A172 (cell line): ENCODE measurements around the gene GRAMD1A. TPM values are rescaled to one million over a fixed set of nuclear protein-coding genes. Genes with fewer than 3 reads are reported as not detected.
"Not testable (repeated sequence)": the region's sequence is repeated elsewhere in the genome, so short reads cannot be mapped to it uniquely, and the experiment has no call there.

Experiments used
- DNase-seq: peaks from one replicate; pipeline ENCODE4 v3.0.0-alpha.2; 2015; ENCODE audit warnings: low spot score
- total RNA-seq: library from RNA; depleted of rRNA; stranded (reverse); fragments of >200 nt; shearing (Covaris generic); gene quantifications from 2 replicates; pipeline ENCODE4 v1.2.3, GENCODE V29; 2014

The GRAMD1A gene
- total RNA-seq, 1 experiment from 2014 or later = 26.9 TPM

GRCh38 chr19:35037716-35038622 is 37.8 kb downstream of the GRAMD1A start:
- DNase-seq = no peak

DNA sequence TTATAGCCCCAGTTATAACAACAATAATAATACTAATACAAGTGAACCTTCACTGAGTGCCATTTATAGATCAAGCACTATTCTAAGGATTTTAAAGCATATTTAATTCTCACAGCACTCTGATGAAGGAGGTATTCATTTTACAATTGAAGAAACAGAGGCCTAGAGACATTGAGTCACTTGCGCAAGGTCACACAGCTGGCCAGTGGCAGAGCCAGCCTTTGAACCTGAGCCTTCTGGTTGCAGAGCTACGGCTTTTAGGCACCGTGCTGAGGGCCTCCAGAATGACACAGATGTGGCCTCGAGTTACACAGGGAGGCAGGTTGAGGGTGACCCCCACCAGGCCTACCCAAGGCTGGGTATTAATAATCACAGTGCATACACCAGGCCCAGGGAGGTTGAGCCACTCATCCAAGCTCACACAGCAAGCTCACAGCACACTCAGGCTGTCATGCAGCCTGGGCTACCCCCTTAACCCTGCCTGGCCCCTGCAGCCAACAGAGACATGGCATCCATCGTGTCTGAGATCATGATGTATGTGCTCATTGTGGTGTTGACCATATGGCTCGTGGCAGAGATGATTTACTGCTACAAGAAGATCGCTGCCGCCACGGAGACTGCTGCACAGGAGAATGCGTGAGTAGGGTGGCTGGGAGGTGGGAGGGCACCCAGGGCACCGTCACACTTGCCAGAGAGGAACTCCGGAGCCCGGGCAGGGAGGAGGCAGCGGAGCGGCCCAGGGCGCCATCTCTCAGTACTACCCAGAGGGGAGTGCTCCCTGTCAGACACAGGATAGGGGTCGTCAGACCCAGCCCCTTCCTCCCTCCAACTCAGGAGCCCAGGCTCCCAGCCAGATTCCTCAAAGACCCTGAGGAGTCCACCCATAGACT is 38.7 kb downstream of the GRAMD1A start:
- peak; percentile 22 for DNase-seq

- DNase-seq = no peak
Measured at GRCh38 chr19:35039881-35040825, 40.0 kb downstream of the GRAMD1A start.

- DNase-seq = no peak
Measured at GRCh38 chr19:35040826-35041547, 40.9 kb downstream of the GRAMD1A start.

- DNase-seq = no peak
Measured at GRCh38 chr19:35041548-35042055, 41.5 kb downstream of the GRAMD1A start, which contains the start of gene HPN. Gene HPN (plus strand): TSS chr19:35041721. CDS start chr19:35042507, 786 bp downstream.

GRCh38 chr19:35042056-35042730 is 42.1 kb downstream of the GRAMD1A start:
- DNase-seq = no peak

- DNase-seq = no peak
Measured at GRCh38 chr19:35042954-35043604, 43.0 kb downstream of the GRAMD1A start.

DNA sequence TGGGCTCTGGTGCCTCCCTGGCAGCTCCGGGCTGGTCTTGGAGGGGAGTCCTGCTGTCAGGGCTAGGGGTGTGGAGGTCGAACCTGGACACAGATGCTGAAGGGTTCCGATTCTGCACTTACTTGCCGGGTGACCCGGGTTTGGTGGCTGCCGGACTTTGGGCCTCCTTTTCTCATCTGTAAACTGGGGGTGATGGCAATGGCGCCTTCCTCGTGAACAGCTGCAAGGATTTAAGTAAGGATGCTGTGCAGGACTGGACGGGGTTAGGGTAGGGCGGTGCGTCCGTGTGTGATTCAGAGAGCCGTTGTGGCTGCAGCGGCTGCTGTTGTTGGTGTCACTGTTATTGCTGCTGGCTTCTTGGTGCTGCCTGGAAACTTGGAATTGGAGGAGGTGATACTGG is 43.8 kb downstream of the GRAMD1A start:
- no peak for DNase-seq

- DNase-seq = peak; percentile 71
Measured at GRCh38 chr19:35044317-35045117, 44.4 kb downstream of the GRAMD1A start.

DNA sequence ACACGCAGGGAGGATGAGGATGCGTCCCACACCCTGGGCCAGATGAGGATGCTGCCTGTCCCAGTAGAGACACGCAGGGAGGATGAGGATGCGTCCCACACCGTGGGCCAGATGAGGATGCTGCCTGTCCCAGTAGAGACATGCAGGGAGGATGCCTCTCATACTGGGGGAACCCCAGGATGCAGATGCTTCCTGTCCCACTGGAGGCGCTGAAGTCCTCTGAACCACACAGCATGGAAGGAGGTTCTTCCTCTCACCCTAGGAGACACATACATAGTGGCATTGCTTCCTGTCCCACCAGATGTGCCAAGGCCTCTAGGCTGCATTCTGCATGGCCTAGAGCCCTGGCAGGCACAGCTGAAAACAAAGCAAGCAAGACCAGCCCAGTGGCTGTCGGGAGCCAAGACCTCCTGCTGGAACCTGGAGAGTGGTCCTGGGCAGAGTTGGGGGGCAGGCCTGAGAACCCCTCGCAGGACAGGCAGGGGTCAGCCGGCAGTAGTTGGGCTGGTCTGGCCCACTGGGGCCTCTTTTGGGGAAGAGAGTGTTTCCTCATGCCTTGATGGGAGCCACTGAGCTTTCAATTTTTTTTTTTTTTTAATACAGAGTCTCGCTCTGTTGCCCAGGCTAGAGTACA is 45.7 kb downstream of the GRAMD1A start:
- DNase-seq = no peak

GRCh38 chr19:35046461-35046860 is 46.3 kb downstream of the GRAMD1A start:
- DNase-seq = no peak

DNA sequence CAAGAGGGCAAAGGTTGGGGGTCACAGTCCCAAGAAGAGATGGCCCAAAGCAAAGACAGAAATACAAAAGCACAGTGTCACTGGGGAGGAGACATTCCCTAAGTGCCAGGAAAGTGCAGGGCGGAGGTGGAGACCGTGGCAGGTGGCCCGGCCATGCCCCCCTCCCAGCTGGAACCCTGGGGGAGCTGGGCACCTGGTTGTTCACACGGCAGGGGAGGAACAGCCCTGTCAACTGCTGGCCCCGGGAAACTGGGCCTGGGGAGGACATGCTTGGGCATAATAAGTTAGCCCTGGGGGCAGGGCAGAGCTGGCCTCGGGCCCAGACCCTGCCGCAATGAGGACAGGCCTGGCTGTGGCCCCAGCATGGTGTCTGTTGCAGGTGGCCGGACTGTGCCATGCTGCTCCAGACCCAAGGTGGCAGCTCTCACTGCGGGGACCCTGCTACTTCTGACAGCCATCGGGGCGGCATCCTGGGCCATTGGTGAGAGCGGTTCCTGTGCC is 48.8 kb downstream of the GRAMD1A start:
- DNase-seq = no peak

DNA sequence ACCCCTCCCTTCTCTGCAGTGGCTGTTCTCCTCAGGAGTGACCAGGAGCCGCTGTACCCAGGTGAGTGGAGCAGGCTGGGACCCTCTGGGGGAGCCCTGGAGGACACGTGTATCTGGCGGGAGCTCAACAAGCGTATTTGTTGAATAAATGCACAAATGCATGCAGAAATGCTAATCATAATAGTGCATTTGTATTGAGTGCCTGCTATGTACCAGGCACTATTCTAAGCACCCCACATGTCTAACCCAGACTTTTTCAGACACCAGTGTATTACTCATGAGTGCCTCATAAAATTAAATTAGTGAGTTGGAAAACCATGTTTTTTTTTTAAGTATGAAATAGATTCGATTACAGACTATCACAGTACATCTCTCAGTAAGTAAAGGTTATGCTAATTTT is 49.3 kb downstream of the GRAMD1A start:
- DNase-seq = no peak

DNA sequence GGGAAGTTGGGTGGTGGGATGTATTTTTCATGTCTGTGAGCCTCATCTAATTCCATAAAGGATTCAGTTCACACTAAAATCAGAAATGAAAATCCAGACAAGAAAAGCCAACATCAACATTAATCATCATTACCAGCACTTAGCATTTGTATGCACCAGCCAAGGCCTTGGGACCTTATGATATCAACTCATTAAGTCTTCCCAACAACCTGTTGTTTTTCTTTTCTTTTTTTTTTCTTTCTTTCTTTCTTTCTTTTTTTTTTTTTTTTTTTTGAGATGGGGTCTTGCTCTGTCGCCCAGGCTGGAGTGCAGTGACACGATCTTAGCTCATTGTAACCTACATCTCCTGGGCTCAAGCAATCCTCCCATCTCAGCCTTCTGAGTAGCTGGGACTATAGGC is 50.5 kb downstream of the GRAMD1A start:
- DNase-seq = not testable (repeated sequence)

DNA sequence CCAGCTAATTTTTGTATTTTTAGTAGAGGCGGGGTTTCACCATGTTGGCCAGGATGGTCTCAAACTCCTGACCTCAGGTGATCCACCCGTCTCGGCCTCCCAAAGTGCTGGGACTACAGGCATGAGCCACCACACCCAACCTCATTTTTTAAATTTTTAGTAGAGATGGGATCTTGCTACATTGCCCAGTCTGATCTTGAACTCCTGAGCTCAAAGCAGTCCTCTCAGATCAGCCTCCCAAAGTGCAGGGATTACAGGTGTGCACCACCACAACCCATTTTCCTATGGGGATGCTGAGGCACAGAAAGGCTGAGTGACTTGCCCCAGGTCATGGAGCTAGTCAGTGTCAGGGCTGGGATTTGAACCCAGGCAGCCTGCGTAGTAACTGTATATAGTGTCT is 51.1 kb downstream of the GRAMD1A start:
- not testable (repeated sequence) for DNase-seq

GRCh38 chr19:35051796-35052195 is 51.7 kb downstream of the GRAMD1A start:
- no peak for DNase-seq

- DNase-seq = no peak
Measured at GRCh38 chr19:35052599-35053190, 52.6 kb downstream of the GRAMD1A start.
